ENCODE results near the gene BABAM2.

Gene BABAM2

GRCh38 chr2:28335666-28336065 is 445.1 kb downstream of the BABAM2 start:
- Histone ChIP-seq H3K79me2 (ENCODE audit: insufficient read depth, low read length) (no peaks in the 10 kb centered on the region), H3K4me3 (ENCODE audit: low read depth in 1 of 2, low read length in 2 of 2) (no peak overlapping the region), H3K27ac (ENCODE audit: low read length) (no peak overlapping the region), H3K4me2 (ENCODE audit: insufficient read depth, low read length) (no peak overlapping the region), H3K9me3 (ENCODE audit: insufficient read depth, low read length, severe bottlenecking) (no peaks in the 10 kb centered on the region), H2AFZ (ENCODE audit: low read depth, low read length) (no peak overlapping the region), H3K36me3 (ENCODE audit: insufficient read depth, low read length) (no peaks in the 10 kb centered on the region), H4K20me1 (ENCODE audit: insufficient read depth, low read length) (no peaks in the 10 kb centered on the region), H3K27me3 (ENCODE audit: insufficient read depth, low read length, poor library complexity) (no peaks in the 10 kb centered on the region), H3K9ac (ENCODE audit: low read depth, low read length) (no peak overlapping the region), H3K4me1 (ENCODE audit: insufficient read depth, low read length) (no peaks in the 10 kb centered on the region)
- TF ChIP-seq CTCF (IDR thresholded peaks at IDR 0.05; ENCODE audit: borderline replicate concordance, extremely low read depth, low read length, poor library complexity, severe bottlenecking), result no peak
- TF ChIP-seq EZH2 (IDR thresholded peaks at IDR 0.05; ENCODE audit: borderline replicate concordance, low read depth, low read length, severe bottlenecking), result no peak
- ATAC-seq (ENCODE audit: insufficient read depth, low read depth), result no peak
- DNase-seq, result no peak

GRCh38 chr2:28336264-28336980 is 445.9 kb downstream of the BABAM2 start:
- H3K27ac ChIP-seq (ENCODE audit: low read length), result no peak overlapping the region

DNA sequence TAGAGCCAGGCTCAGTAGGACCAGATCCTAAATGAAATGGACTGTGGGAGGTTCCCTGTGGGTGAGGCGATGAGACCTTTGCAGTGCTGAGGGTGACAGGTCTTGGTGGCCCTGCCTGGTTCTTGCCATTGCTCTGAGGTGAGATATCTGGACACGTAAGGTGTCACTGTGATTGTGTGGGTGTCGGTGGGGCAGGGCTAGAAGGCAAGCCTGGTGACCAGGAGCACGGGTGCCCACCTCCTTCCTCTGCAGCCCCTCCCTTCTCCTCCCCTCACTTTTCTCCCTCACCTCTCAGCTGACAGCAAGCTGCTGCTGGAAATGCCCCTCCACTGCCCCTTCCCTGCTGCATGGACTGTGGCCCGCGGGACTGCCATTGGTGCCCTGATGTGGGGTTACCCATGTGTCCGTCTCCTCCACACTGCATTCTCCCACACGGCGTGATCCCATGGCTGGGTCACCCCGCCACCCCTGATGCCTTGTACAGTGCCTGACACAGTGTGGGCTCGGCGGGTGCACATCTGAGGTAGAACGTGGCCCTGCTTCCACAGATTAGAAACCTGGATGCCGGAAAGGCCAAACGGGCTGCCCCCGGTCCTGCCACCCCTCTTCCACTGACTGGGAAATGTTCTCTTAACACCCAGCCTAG is 446.6 kb downstream of the BABAM2 start:
- no peaks in the 10 kb centered on the region for H3K9me3 ChIP-seq (ENCODE audit: insufficient read depth, low read length, severe bottlenecking)
- H3K79me2 ChIP-seq (ENCODE audit: insufficient read depth, low read length), result no peaks in the 10 kb centered on the region
- no peak overlapping the region for H3K9ac ChIP-seq (ENCODE audit: low read depth, low read length)
- no peaks in the 10 kb centered on the region for H3K36me3 ChIP-seq (ENCODE audit: insufficient read depth, low read length)
- H4K20me1 ChIP-seq (ENCODE audit: insufficient read depth, low read length), result no peaks in the 10 kb centered on the region
- H3K4me3 ChIP-seq (ENCODE audit: low read depth in 1 of 2, low read length in 2 of 2), result no peak overlapping the region
- H3K27ac ChIP-seq (ENCODE audit: low read length), result no peak overlapping the region
- ATAC-seq (ENCODE audit: insufficient read depth, low read depth) (no peak), DNase-seq (no peak)
- no peaks in the 10 kb centered on the region for H3K27me3 ChIP-seq (ENCODE audit: insufficient read depth, low read length, poor library complexity)
- H3K4me1 ChIP-seq (ENCODE audit: insufficient read depth, low read length), result no peaks in the 10 kb centered on the region
- TF ChIP-seq CTCF (IDR thresholded peaks at IDR 0.05; ENCODE audit: borderline replicate concordance, extremely low read depth, low read length, poor library complexity, severe bottlenecking) (no peak), EZH2 (IDR thresholded peaks at IDR 0.05; ENCODE audit: borderline replicate concordance, low read depth, low read length, severe bottlenecking) (no peak)
- H2AFZ ChIP-seq (ENCODE audit: low read depth, low read length), result no peak overlapping the region
- H3K4me2 ChIP-seq (ENCODE audit: insufficient read depth, low read length), result no peak overlapping the region

More at GRCh38 chr2:28336264-28336980, 445.9 kb downstream of the BABAM2 start:
- Histone ChIP-seq H3K4me2 (ENCODE audit: insufficient read depth, low read length) (no peak overlapping the region), H3K9ac (ENCODE audit: low read depth, low read length) (no peak overlapping the region), H2AFZ (ENCODE audit: low read depth, low read length) (no peak overlapping the region), H3K9me3 (ENCODE audit: insufficient read depth, low read length, severe bottlenecking) (no peaks in the 10 kb centered on the region), H4K20me1 (ENCODE audit: insufficient read depth, low read length) (no peaks in the 10 kb centered on the region), H3K4me3 (ENCODE audit: low read depth in 1 of 2, low read length in 2 of 2) (no peak overlapping the region), H3K36me3 (ENCODE audit: insufficient read depth, low read length) (no peaks in the 10 kb centered on the region), H3K27me3 (ENCODE audit: insufficient read depth, low read length, poor library complexity) (no peaks in the 10 kb centered on the region), H3K4me1 (ENCODE audit: insufficient read depth, low read length) (no peaks in the 10 kb centered on the region), H3K79me2 (ENCODE audit: insufficient read depth, low read length) (no peaks in the 10 kb centered on the region)
- ATAC-seq (ENCODE audit: insufficient read depth, low read depth), result no peak
- no peak for DNase-seq
- TF ChIP-seq CTCF (IDR thresholded peaks at IDR 0.05; ENCODE audit: borderline replicate concordance, extremely low read depth, low read length, poor library complexity, severe bottlenecking) (no peak), EZH2 (IDR thresholded peaks at IDR 0.05; ENCODE audit: borderline replicate concordance, low read depth, low read length, severe bottlenecking) (no peak)

Data from DND-41 (cell line).